Bronchial epithelial cell (primary cell): ENCODE data around the gene DPYSL4. TPM values are rescaled to one million over a fixed set of nuclear protein-coding genes. Genes with fewer than 3 reads are reported as not detected.

ENCODE experiments used
- DNase-seq: peaks from one replicate; pipeline ENCODE4 v3.0.0-alpha.2; 2010; ENCODE audit warnings: low read depth
- FAIRE-seq: peaks from 2 replicates; lab custom pipeline; 2011; peaks lifted over from hg19 to GRCh38; lab: Jason Lieb, UNC
- H3K27me3 ChIP-seq: 2 replicates; pipeline ENCODE4 v1.5.1; 2011; ENCODE audit warnings: low read length; ENCODE audit not compliant: control insufficient read depth, insufficient read depth
- H3K36me3 ChIP-seq: 2 replicates; pipeline ENCODE4 v1.5.1; 2011; ENCODE audit warnings: low read length; ENCODE audit not compliant: control insufficient read depth, insufficient read depth
- H3K4me3 ChIP-seq: 2 replicates; pipeline ENCODE4 v1.5.1; 2011; ENCODE audit warnings: mild to moderate bottlenecking, low read depth, low read length, control low read depth
- CTCF ChIP-seq: IDR thresholded peaks from 2 replicates; pipeline ENCODE4 v1.5.1; 2011; ENCODE audit warnings: mild to moderate bottlenecking, moderate library complexity, low read length, control low read depth, inconsistent platforms; ENCODE audit not compliant: insufficient read depth, severe bottlenecking
- total RNA-seq: library from RNA; depleted of rRNA; stranded (reverse); fragments of >200 nt; gene quantifications from 2 replicates; pipeline ENCODE4 v1.2.1, GENCODE V29; 2014

The DPYSL4 gene
- total RNA-seq, 1 donor from 2014 or later, result 0.26 TPM

GRCh38 chr10:132174237-132174636 lies 12.5 kb upstream of the DPYSL4 start:
- H3K27me3 ChIP-seq, result no peaks in the 10 kb centered on the region
- no peak for FAIRE-seq
- no peak for TF ChIP-seq CTCF
- no peak for DNase-seq
- H3K36me3 ChIP-seq, result no peaks in the 10 kb centered on the region
- H3K4me3 ChIP-seq, result no peak overlapping the region

- Histone ChIP-seq H3K4me3 (no peak overlapping the region), H3K27me3 (no peaks in the 10 kb centered on the region), H3K36me3 (no peaks in the 10 kb centered on the region)
- DNase-seq (no peak), FAIRE-seq (no peak)
- no peak for TF ChIP-seq CTCF
These were observed 11.3 kb upstream of the DPYSL4 start for GRCh38 chr10:132175408-132175807.

GRCh38 chr10:132175907-132176581 lies 10.7 kb upstream of the DPYSL4 start:
- DNase-seq (no peak), FAIRE-seq (no peak)
- Histone ChIP-seq H3K27me3 (no peaks in the 10 kb centered on the region), H3K4me3 (no peak overlapping the region), H3K36me3 (no peaks in the 10 kb centered on the region)
- no peak for TF ChIP-seq CTCF

GRCh38 chr10:132176623-132177500 lies 9.9 kb upstream of the DPYSL4 start:
- Histone ChIP-seq H3K27me3 (no peaks in the 10 kb centered on the region), H3K36me3 (no peaks in the 10 kb centered on the region), H3K4me3 (no peak overlapping the region)
- DNase-seq, result no peak
- peak; percentile 88 for FAIRE-seq
- TF ChIP-seq CTCF, result no peak

GRCh38 chr10:132178046-132178445 lies 8.7 kb upstream of the DPYSL4 start:
- TF ChIP-seq CTCF, result no peak
- DNase-seq, result no peak
- FAIRE-seq, result no peak
- H3K27me3 ChIP-seq, result peaks cover 3% of the 10 kb centered on the region
- H3K36me3 ChIP-seq, result no peaks in the 10 kb centered on the region
- no peak overlapping the region for H3K4me3 ChIP-seq
